ENCODE results near the gene BICC1. TPM values are rescaled to one million over a fixed set of nuclear protein-coding genes. Genes with fewer than 3 reads are reported as not detected.

BICC1 gene
- total RNA-seq, 4 donors from 2014 or later: 4.7 to 29.7 (median 18.0) TPM

- no peak for ATAC-seq
- no peaks in the 10 kb centered on the region for H3K27me3 ChIP-seq
- TF ChIP-seq CTCF (IDR thresholded peaks at IDR 0.05 in 4 of 5, conservative IDR thresholded peaks at IDR 0.05 in 1 of 5) (no peak), POLR2A (IDR thresholded peaks at IDR 0.05) (no peak)
- H3K27ac ChIP-seq: no peak overlapping the region
- H3K4me1 ChIP-seq: peaks cover 0 to 4% of the 10 kb centered on the region in 2 donors
- in situ Hi-C loops (cut with MboI; ENCODE audit: low sequenced_read_pairs in 4 of 4) (no loop called here), intact Hi-C loops (cut with DNase I; ENCODE audit: low total_unique reads) (no loop called here)
- no peaks in the 10 kb centered on the region for H3K9me3 ChIP-seq
- no peak for DNase-seq
- no peak overlapping the region for H3K4me3 ChIP-seq
- no peaks in the 10 kb centered on the region for H3K36me3 ChIP-seq
These were observed 160.2 kb downstream of the BICC1 start for GRCh38 chr10:58672845-58673244.

GRCh38 chr10:58674251-58674650, 161.6 kb downstream of the BICC1 start:
- Histone ChIP-seq H3K27ac (no peak overlapping the region), H3K9me3 (no peaks in the 10 kb centered on the region), H3K4me3 (no peak overlapping the region), H3K4me1 (peaks cover 0 to 4% of the 10 kb centered on the region in 2 donors), H3K36me3 (no peaks in the 10 kb centered on the region), H3K27me3 (no peaks in the 10 kb centered on the region)
- ATAC-seq (no peak), DNase-seq (no peak)
- intact Hi-C loops (cut with DNase I; ENCODE audit: low total_unique reads): no loop called here
- in situ Hi-C loops (cut with MboI; ENCODE audit: low sequenced_read_pairs in 4 of 4): no loop called here
- no peak for TF ChIP-seq CTCF (IDR thresholded peaks at IDR 0.05 in 4 of 5, conservative IDR thresholded peaks at IDR 0.05 in 1 of 5)
- no peak for TF ChIP-seq POLR2A (IDR thresholded peaks at IDR 0.05)

GRCh38 chr10:58675321-58675720, 162.6 kb downstream of the BICC1 start:
- in situ Hi-C loops (cut with MboI; ENCODE audit: low sequenced_read_pairs in 4 of 4) (no loop called here), intact Hi-C loops (cut with DNase I; ENCODE audit: low total_unique reads) (no loop called here)
- Histone ChIP-seq H3K27ac (no peak overlapping the region), H3K4me3 (no peak overlapping the region), H3K9me3 (no peaks in the 10 kb centered on the region), H3K36me3 (no peaks in the 10 kb centered on the region), H3K4me1 (peaks cover 0 to 4% of the 10 kb centered on the region in 2 donors), H3K27me3 (no peaks in the 10 kb centered on the region)
- DNase-seq (no peak), ATAC-seq (no peak)
- no peak for TF ChIP-seq CTCF (IDR thresholded peaks at IDR 0.05 in 4 of 5, conservative IDR thresholded peaks at IDR 0.05 in 1 of 5)
- TF ChIP-seq POLR2A (IDR thresholded peaks at IDR 0.05): no peak

- H3K27ac ChIP-seq: no peak overlapping the region
These were observed 178.9 kb downstream of the BICC1 start for GRCh38 chr10:58691528-58691927.

More at GRCh38 chr10:58691528-58691927, 178.9 kb downstream of the BICC1 start:
- no peaks in the 10 kb centered on the region for H3K4me1 ChIP-seq
- in situ Hi-C loops (cut with MboI; ENCODE audit: low sequenced_read_pairs in 4 of 4): no loop called here
- H3K27me3 ChIP-seq: no peaks in the 10 kb centered on the region
- peaks cover 0 to 8% (median 0%) of the 10 kb centered on the region in 3 donors for H3K9me3 ChIP-seq
- DNase-seq: no peak
- no peak overlapping the region for H3K4me3 ChIP-seq
- intact Hi-C loops (cut with DNase I; ENCODE audit: low total_unique reads): no loop called here
- no peak for TF ChIP-seq CTCF (IDR thresholded peaks at IDR 0.05 in 4 of 5, conservative IDR thresholded peaks at IDR 0.05 in 1 of 5)
- TF ChIP-seq POLR2A (IDR thresholded peaks at IDR 0.05): no peak
- no peaks in the 10 kb centered on the region for H3K36me3 ChIP-seq
- no peak for ATAC-seq
